ENCODE results near the gene SIRT3.

Gene SIRT3

DNA sequence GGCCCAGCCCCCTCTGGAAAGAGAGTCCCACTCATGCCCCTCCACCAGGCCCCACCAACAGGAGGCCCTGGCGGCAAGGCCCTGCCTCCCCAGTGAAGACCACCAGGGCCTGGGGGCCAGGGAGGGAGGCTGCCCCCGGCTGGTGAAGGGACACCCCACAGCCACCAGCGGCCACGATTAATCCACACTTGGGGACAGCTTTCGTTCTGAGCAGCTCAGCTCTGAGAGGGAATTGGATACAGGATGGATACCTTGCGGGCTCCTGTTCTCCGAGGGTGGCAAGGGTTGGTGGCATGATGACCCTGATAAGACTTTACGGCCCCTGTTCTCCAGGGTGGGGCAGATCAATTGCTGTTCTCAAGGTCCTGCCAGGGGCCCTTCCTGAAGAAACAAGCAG is 35.2 kb upstream of the SIRT3 start:
- TF ChIP-seq SPI1 (IDR thresholded peaks at IDR 0.05; ENCODE audit: borderline replicate concordance, low read depth) (no peak), CTCF (IDR thresholded peaks at IDR 0.05; ENCODE audit: insufficient read depth, low read length) (no peak), GABPA (IDR thresholded peaks at IDR 0.05; ENCODE audit: low read depth) (no peak), POLR2AphosphoS5 (IDR thresholded peaks at IDR 0.05; ENCODE audit: low read depth) (no peak)
- TF ChIP-seq, protein P1, sequence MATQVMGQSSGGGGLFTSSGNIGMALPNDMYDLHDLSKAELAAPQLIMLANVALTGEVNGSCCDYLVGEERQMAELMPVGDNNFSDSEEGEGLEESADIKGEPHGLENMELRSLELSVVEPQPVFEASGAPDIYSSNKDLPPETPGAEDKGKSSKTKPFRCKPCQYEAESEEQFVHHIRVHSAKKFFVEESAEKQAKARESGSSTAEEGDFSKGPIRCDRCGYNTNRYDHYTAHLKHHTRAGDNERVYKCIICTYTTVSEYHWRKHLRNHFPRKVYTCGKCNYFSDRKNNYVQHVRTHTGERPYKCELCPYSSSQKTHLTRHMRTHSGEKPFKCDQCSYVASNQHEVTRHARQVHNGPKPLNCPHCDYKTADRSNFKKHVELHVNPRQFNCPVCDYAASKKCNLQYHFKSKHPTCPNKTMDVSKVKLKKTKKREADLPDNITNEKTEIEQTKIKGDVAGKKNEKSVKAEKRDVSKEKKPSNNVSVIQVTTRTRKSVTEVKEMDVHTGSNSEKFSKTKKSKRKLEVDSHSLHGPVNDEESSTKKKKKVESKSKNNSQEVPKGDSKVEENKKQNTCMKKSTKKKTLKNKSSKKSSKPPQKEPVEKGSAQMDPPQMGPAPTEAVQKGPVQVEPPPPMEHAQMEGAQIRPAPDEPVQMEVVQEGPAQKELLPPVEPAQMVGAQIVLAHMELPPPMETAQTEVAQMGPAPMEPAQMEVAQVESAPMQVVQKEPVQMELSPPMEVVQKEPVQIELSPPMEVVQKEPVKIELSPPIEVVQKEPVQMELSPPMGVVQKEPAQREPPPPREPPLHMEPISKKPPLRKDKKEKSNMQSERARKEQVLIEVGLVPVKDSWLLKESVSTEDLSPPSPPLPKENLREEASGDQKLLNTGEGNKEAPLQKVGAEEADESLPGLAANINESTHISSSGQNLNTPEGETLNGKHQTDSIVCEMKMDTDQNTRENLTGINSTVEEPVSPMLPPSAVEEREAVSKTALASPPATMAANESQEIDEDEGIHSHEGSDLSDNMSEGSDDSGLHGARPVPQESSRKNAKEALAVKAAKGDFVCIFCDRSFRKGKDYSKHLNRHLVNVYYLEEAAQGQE (IDR thresholded peaks at IDR 0.05; ENCODE audit: insufficient replicate concordance, low read depth) = no peak
- Histone ChIP-seq H3K27me3 (ENCODE audit: insufficient read depth, poor library complexity, severe bottlenecking) (no peaks in the 10 kb centered on the region), H3K27ac (replicated peaks) (no peak overlapping the region), H3K4me3 (replicated peaks; ENCODE audit: insufficient read depth, low read length) (no peak overlapping the region)
- DNase-seq (ENCODE audit: low read depth in 1 of 2, low spot score in 1 of 2) = no peak

DNA sequence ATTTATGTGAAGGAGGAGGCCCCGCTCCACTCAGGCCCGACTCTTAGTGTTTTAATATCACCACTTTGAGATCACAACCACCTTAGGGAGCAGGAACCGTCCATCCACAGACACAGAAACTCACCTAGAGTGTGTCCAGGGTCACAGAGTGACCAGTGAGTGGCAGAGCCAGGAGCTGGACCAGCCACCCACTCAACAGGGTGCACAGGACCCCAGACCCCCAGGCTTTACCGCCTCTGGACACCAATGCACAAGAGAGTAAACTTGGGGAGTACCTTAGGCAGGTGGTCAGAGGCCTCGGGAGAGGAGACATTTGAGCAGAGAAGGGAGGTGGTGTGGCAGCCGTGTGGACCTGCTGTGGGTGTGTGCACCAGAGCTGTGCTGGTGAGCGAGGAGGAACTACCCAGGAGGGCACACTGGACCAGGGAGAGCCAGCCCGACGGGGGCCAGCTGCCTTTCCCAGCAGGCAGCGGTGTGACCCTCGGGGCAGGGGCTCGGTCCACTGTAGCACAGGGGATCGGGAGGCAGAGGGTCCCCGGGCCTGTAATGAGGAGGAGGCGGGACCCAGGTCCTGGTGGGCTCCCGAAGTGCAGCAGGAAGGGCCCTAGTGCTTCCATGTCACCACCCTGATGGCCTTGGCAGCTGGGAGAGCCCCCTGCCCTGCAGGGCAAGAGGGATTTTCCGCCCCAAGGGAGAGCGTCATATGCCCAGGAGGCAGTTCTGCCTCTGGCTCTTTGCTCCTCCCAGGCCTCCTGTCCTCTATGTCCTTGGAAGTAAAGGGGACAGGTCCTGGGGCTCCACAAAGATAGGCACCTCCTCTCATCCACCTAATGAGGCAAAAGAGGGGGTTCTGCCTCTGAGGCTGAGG is 34.5 kb upstream of the SIRT3 start:
- TF ChIP-seq POLR2AphosphoS5 (IDR thresholded peaks at IDR 0.05; ENCODE audit: low read depth) = no peak
- TF ChIP-seq, protein P1 (IDR thresholded peaks at IDR 0.05; ENCODE audit: insufficient replicate concordance, low read depth) = no peak
- Histone ChIP-seq H3K27ac (replicated peaks) (peak overlapping the region; percentile 99), H3K4me3 (replicated peaks; ENCODE audit: insufficient read depth, low read length) (no peak overlapping the region), H3K27me3 (ENCODE audit: insufficient read depth, poor library complexity, severe bottlenecking) (no peaks in the 10 kb centered on the region)
- DNase-seq (ENCODE audit: low read depth in 1 of 2, low spot score in 1 of 2) = no peak

GRCh38 chr11:269146-269890 is 33.2 kb upstream of the SIRT3 start:
- peak overlapping the region; percentile 99 for H3K27ac ChIP-seq (replicated peaks)
- H3K27me3 ChIP-seq (ENCODE audit: insufficient read depth, poor library complexity, severe bottlenecking) = no peaks in the 10 kb centered on the region
- TF ChIP-seq CTCF (IDR thresholded peaks at IDR 0.05; ENCODE audit: insufficient read depth, low read length) (no peak), GABPA (IDR thresholded peaks at IDR 0.05; ENCODE audit: low read depth) (no peak), POLR2AphosphoS5 (IDR thresholded peaks at IDR 0.05; ENCODE audit: low read depth) (peak; percentile 67; the same call in 1 of the 2 replicates), SPI1 (IDR thresholded peaks at IDR 0.05; ENCODE audit: borderline replicate concordance, low read depth) (peak; percentile 98)
- TF ChIP-seq, protein P1 (IDR thresholded peaks at IDR 0.05; ENCODE audit: insufficient replicate concordance, low read depth) = peak; percentile 65
- peak; percentile 82 to 96 for DNase-seq (ENCODE audit: low read depth in 1 of 2, low spot score in 1 of 2)
- H3K4me3 ChIP-seq (replicated peaks; ENCODE audit: insufficient read depth, low read length) = peak overlapping the region; percentile 23

Data from HL-60 (cell line).